ENCODE data around the gene TBC1D30.

DNA sequence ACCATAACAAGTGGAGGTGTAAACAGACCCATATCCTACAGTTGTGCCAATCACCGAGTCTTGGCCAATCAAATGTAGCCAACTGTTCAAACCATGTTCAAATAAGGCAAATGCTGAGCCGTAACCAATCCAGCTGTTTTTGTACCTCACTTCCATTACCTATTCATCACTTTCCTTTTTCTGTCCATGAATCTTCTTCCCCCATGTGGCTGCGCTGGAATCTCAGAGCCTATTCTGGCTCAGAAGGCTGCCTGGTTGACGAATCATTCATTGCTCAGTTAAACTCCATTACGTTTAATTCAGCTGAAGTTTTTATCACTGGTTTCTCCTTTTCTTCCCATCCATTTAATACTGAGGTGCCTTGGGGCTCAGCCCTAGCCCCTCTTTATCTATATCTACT is 71.1 kb downstream of the TBC1D30 start:
- TF ChIP-seq CTCF (IDR thresholded peaks at IDR 0.05; ENCODE audit: insufficient read depth, low read depth, low read length) (no peak), EZH2 (IDR thresholded peaks at IDR 0.05; ENCODE audit: insufficient read depth, low read length) (no peak)

Data from astrocyte (in vitro differentiated cells and primary cell).